GM21619 (cell line): ENCODE measurements around the gene ACTR10.
A peak's percentile ranks its signal among the peaks of the same experiment; 100 is the strongest.
"Not testable (repeated sequence)": the region's sequence is repeated elsewhere in the genome, so short reads cannot be mapped to it uniquely, and the experiment has no call there.

ENCODE experiments used
- ATAC-seq: cut with Tn5 transposase; IDR thresholded peaks from one replicate; pipeline ENCODE4 v1.9.1; 2021; ENCODE audit not compliant: unreplicated experiment

Gene ACTR10

GRCh38 chr14:58215191-58215914, 15.4 kb downstream of the ACTR10 start:
- ATAC-seq: no peak

DNA sequence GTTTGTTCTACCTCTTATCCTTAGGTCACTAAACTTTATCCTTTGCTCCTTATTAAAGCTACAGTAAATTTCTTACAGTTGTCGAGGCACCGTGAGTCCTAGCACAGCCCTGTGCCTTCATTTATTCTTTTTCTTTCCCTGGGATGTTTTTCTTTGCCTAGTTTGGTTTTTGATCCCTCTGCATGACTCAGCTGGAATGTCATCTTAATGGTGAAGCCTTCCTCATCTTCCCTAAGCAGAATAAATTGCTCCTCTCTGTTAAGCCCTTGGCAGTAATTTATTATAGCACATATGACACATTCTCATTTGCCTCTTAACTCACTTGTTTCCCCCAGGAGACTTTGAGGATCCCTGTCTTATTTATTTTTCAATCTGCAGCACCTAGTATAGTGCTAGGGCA, 16.6 kb downstream of the ACTR10 start:
- no peak for ATAC-seq

- no peak for ATAC-seq
Observed at GRCh38 chr14:58227096-58227819, 27.3 kb downstream of the ACTR10 start.

- ATAC-seq: no peak
Observed at GRCh38 chr14:58238252-58239243, 38.6 kb downstream of the ACTR10 start.

DNA sequence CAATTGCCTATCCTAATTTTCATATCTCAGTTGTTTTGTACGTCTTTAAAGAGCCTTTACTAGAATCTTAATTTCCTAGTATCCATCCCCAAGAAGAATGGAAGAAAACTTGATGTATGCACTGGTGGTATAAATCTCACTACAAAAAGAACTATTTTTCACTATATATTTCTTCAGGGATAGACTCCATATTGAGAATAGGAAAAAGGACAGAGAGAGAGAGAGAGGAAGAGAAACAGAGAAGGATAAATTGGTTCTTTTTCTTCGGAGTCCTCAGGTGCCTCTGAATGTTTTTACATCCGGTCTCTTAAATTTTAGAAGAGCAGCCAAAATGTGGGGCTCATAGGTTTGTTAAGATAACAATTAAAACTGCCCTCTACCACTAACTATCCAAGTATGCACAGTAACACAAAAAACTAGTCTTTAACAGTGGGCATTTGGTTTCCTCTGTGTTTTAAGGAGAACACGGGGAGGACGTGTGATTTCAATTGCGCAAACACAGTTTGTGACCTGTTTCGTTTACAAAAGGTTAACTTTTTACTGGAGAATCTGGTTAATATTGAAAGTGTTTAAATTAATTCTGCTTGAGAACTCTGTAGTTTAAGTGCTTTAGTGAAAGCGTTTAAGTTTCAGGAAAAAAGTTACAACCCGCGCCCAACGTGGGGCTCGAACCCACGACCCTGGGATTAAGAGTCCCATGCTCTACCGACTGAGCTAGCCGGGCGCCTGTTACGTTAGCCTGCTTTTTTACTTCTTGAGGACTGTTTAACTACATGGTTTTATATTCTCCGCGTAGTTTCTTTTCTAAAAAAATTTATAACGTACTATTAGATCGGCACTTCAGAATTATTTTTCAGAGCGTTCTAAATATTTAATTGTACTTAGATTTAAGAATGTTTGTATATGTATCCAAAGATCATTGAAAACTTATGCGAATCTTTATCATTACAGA, 39.6 kb downstream of the ACTR10 start:
- peak; percentile 27 for ATAC-seq

DNA sequence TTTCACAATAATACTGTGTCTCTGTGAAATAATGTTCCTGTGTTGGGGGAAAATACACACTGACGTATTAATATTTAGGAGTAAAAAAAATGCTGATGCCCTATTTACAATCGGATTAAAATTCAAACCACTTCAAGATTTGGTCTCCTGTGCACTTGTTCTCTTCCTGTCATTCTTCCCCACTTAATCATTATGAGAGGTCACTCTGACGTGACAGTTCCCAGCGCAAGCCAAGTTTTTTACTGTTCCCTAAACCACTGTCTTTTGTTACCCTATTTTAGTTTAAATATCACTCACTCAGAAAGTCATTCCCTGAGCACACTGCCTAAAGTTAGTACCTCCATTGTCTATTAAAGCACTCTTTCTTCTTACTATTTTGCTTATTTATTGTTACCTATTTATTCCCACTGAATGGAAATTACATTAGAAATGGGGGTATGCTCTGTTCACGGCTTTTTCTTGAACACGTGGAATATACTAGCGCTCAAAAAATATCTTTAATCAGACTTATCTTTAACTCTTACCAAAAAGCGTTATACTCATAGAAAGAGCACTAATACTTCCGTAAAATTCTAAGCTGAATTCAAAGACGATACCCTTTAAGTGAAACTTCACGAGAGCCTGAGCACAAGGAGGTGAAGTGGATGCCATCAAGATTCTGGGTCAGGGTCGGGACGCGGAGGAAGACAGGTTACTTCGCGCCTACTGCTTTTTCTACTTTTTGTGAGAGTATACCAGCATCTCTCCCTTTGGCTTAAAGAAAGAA, 44.0 kb downstream of the ACTR10 start:
- peak; percentile 27 for ATAC-seq

- ATAC-seq: peak; percentile 89
Observed at GRCh38 chr14:58244556-58245387, 44.8 kb downstream of the ACTR10 start, which contains the start of gene PSMA3. Gene PSMA3 (plus strand): TSS chr14:58244843. CDS start chr14:58244921, 78 bp downstream.

- no peak for ATAC-seq
Observed at GRCh38 chr14:58245562-58245961, 45.6 kb downstream of the ACTR10 start.

DNA sequence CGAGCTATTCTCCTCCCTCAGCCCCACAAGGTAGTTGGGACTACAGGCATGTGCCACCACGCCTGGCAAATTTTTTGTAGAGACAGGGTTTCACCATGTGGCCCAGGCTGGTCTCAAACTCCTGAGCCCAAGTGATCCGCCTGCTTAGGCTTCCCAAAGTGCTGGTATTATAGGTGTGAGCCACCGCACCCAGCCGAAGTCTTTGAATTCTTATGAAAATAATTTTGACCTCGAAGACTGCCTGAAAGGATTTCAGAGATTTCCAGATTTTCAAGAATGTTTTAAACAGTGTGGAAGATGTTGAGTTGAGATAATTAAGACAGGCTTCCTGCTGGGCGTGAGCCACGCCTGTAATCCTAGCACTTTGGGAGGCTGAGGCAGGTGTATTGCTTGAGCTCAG, 49.7 kb downstream of the ACTR10 start:
- no peak for ATAC-seq

DNA sequence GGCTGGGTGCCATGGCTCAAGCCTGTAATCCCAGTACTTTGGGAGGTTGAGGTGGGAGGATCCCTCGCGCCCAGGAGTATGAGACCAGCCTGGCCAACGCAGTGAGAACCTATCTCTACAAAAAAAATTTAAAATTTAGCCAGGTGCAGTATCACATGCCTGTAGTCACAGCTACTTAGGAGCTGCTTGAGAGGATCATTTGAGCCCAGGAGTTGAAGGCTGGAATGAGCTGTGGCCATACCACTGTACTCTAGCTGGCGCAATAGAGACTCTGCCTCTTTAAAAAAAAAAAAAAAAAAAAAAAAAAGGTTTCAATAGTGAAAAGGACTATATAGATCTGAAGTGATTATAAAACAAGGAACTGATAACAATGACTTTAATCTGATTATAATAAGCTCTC, 58.2 kb downstream of the ACTR10 start:
- ATAC-seq: no peak

DNA sequence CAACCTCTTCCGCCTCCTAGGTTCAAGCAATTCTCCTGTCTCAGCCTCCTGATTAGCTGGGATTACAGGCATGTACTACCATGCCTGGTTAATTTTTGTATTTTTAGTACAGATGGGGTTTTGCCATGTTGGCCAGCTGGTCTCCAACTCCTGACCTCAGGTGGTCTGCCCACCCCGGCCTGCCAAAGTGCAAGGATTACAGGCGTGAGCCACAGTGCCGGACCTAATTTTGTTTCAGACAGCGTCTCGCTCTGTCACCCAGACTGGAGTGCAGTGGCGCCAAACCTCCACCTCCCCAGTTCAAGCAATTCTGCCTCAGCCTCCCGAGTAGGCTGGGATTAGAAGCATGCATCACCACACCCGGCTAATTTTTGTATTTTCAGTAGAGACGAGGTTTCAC, 62.1 kb downstream of the ACTR10 start:
- ATAC-seq: not testable (repeated sequence)

DNA sequence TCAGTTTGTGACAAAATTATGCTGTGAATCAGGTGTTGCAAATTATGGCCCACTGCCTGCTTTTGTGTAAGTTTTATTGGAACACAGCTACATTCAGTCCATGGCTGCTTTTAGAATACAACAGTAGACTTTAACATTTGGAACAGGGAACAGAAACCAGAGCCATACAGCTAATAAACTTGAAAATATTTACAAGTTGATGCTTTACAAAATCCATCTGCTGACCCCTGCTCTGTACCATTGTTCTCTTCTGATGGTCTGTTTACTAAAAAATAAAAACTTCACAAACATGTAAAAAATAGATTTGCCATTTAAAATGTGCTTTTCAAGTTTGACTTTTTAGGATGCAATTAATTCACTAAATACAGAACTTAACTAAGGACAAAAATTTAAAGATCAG, 65.5 kb downstream of the ACTR10 start:
- ATAC-seq: no peak

- ATAC-seq: no peak
Observed at GRCh38 chr14:58270628-58271027, 70.7 kb downstream of the ACTR10 start.

DNA sequence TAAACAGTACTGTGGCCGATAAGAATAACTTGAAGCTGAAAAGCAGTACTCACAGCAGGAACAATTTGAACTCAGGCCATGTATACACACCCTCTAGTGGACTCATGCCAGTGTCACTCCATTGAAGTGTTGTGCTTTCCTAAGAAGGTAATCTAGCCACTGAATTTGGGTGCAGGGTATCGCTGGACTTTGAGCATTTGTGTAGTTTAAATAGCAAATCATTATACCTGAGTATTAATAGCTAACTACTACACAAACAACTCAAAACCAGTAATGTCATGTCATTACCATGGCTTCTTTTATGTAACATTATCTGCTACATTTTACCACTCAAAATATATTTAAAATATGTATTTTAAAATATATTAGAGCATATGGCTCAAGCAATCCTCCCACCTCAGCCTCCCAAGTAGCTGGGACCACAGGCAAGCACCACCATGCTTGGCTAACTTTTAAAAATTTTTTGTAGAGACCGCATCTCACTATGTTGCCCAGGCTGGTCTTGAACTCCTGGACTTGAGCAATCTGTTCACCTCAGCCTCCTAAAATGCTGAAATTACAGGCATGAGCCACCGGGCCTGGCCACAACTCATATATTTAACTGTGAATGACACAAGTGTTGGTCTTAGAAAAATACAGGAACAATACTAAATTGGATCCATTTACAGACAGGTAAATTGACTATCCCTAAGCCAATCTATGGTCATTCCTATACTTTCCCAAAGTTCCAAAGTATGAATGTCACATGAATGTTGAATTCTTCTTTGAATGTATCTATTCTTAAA, 72.8 kb downstream of the ACTR10 start:
- no peak for ATAC-seq

DNA sequence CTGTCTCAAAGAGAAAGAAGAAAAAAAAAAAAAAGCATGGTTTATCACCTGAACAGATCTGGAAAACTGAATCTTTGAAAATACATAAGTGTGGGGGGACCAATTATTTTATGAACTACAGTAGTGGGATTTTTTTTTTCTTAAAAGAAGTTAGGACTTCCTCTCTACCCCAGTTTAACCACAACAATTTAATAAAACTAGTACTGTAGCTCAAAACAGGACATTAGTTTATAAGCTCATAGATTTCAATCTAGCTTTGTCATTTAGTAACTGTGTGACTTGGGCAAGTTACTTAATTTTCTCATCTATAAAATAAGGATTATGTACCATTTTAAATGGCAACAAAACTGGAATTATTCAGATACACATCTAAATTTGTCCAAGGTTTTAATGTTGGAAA, 74.9 kb downstream of the ACTR10 start:
- ATAC-seq: no peak

DNA sequence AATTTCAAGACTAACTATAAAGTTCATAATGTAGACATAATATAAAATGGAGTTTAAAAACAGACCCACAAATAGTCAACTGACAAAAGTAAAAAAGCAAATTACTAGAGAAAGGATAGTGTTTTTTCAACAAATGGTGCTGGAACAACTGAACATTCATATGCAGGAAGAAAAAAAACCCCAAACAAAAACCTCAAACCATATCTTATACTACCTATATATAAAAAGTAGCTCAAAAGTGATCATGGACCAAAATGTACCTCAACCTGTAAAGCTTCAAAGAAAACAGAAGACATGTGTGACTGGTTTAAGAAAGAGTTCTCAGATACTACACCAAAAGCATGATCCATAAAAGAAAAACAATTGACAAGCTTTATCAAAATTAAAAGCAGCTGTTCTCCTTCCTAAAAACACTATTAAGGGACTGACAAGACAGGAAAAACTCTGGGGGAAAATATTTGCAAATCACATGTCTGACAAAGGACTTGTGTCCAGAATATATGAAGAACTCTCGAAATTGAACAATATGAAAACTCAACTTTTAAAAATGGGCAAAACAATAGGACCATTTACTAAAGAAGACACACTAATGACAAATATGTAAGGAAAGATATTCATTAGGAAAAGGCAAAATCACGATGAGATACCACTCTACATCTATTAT, 75.7 kb downstream of the ACTR10 start:
- no peak for ATAC-seq

DNA sequence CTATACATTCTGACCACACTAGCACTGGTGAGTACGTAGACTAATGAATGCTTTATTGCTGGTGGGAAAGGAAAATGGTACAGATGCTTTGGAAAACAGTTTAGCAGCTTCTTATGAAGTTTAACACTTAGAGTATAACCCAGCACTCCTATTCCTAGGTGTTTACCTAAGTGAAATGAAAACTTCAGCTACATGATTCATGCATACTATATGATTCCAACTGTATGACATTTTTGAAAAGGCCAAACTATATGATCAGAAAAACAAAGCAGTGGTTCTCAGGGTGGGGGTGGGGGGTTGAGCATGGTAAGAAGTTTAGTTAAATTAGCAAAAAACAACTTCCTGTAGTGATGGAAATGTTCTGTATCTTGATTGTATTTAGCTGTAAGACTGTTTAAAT, 76.3 kb downstream of the ACTR10 start:
- ATAC-seq: no peak
